Hair follicular keratinocyte (primary cell): ENCODE data around the gene TTC1. TPM values are rescaled to one million over a fixed set of nuclear protein-coding genes. Genes with fewer than 3 reads are reported as not detected.

Source experiments
- total RNA-seq: library from RNA; depleted of rRNA; stranded (reverse); fragments of >200 nt; gene quantifications from 2 replicates; pipeline ENCODE4 v1.2.3, GENCODE V29; 2015

TTC1 gene
- total RNA-seq, result 32.6 and 42.9 TPM in 2 replicates

GRCh38 chr5:160008877-160009590, at the start of gene TTC1:
Gene TTC1, plus strand, starts transcription at chr5:160009139. Its CDS starts 1,390 bp downstream, at chr5:160010529.

Other genes starting within 250 kb of the TTC1 start
- 0.78 and 1.1 TPM in 2 replicates for gene ADRA1B, start 92.7 kb upstream of the TTC1 start, total RNA-seq
- gene PWWP2A, start 110.3 kb downstream of the TTC1 start, total RNA-seq, result 13.6 and 15.0 TPM in 2 replicates
- 0.31 TPM in 1 of 2 replicates, not detected in the other for gene FABP6, start 220.4 kb downstream of the TTC1 start, total RNA-seq